B cell (primary cell): ENCODE data around the gene RNASE13. TPM values are rescaled to one million over a fixed set of nuclear protein-coding genes. Genes with fewer than 3 reads are reported as not detected.
"Not testable (repeated sequence)": the region's sequence is repeated elsewhere in the genome, so short reads cannot be mapped to it uniquely, and the experiment has no call there.

ENCODE experiments used
- ATAC-seq: fragments of 200-7000 bp; cut with Tn5 transposase; one replicate; pipeline ENCODE4 v1.10.0; 2021; ENCODE audit warnings: low read depth, mild to moderate bottlenecking, moderate number of reproducible peaks, moderate library complexity
- CTCF ChIA-PET: fragments of 350-600 bp; sonication (Branson Sonifier 250); formaldehyde crosslinking; loops from one replicate; lab custom pipeline; 2021; ENCODE audit warnings: antibody characterized with exemption, inconsistent platforms; lab: Charles Lee
- POLR2A ChIA-PET: fragments of 350-600 bp; sonication (Branson Sonifier 250); formaldehyde crosslinking; loops from one replicate; lab custom pipeline; 2021; ENCODE audit warnings: antibody characterized with exemption; lab: Charles Lee
- DNase-seq: peaks from one replicate; pipeline ENCODE4 v3.0.0; 2013
- H2AFZ ChIP-seq: 2 replicates; pipeline ENCODE4 v1.6.1; 2012; ENCODE audit warnings: mild to moderate bottlenecking, low read depth, low read length; ENCODE audit not compliant: insufficient read depth, poor library complexity, severe bottlenecking
- H3K27ac ChIP-seq, 2 donors: 1 replicate in 1 of 2; 2 replicates in 1 of 2; pipeline ENCODE4 v1.5.1; 2012 to 2013; ENCODE audit warnings: low read length in 2 of 2, mild to moderate bottlenecking in 2 of 2, moderate library complexity in 1 of 2
- H3K27me3 ChIP-seq, 4 experiments: fragments of 200-600 bp in 1 of 4; sonication (generic) in 1 of 4; replicated peaks in 1 of 4; 1 replicate in 2 of 4; 2 replicates in 2 of 4; pipeline versions ENCODE4 v1.6.1 to v1.7.0; 2013 to 2016; ENCODE audit warnings: low read length in 3 of 4, mild to moderate bottlenecking in 2 of 4, mixed read lengths in 1 of 4, moderate library complexity in 1 of 4; ENCODE audit not compliant: insufficient read depth in 4 of 4, control insufficient read depth in 3 of 4; ENCODE audit errors: control extremely low read depth in 1 of 4
- H3K36me3 ChIP-seq, 2 experiments: replicated peaks in 1 of 2; 1 replicate in 1 of 2; 2 replicates in 1 of 2; pipeline versions ENCODE4 v1.6.1 to v1.7.1; 2013; ENCODE audit warnings: low read length in 1 of 2; ENCODE audit not compliant: insufficient read depth in 2 of 2, control insufficient read depth in 1 of 2; ENCODE audit errors: control extremely low read depth in 1 of 2, extremely low read depth in 1 of 2
- H3K4me1 ChIP-seq, 2 donors: fragments of 200-600 bp in 1 of 2; sonication (generic) in 1 of 2; 1 replicate in 1 of 2; 2 replicates in 1 of 2; pipeline versions ENCODE4 v1.5.1 to v1.6.1; 2013 to 2017; ENCODE audit warnings: low read length in 2 of 2; ENCODE audit not compliant: control insufficient read depth in 2 of 2, insufficient read depth in 2 of 2
- H3K4me2 ChIP-seq: replicated peaks from 2 replicates; pipeline ENCODE3; 2012; ENCODE audit warnings: mild to moderate bottlenecking, low read depth, low read length; ENCODE audit not compliant: poor library complexity, severe bottlenecking
- H3K4me3 ChIP-seq, 5 experiments: fragments of 200-600 bp in 1 of 5; sonication (generic) in 1 of 5; 1 replicate in 3 of 5; 2 replicates in 2 of 5; pipeline versions ENCODE4 v1.5.1 to v1.7.0; 2011 to 2016; ENCODE audit warnings: low read length in 4 of 5, mild to moderate bottlenecking in 4 of 5, low read depth in 2 of 5, control low read depth in 1 of 5, moderate library complexity in 1 of 5; ENCODE audit not compliant: insufficient read depth in 1 of 5; ENCODE audit errors: control extremely low read depth in 1 of 5, extremely low read depth in 1 of 5
- H3K79me2 ChIP-seq: fragments of 200-600 bp; sonication (generic); one replicate; pipeline ENCODE4 v1.6.0; 2016; ENCODE audit warnings: low read length; ENCODE audit not compliant: control insufficient read depth, insufficient read depth
- H3K9ac ChIP-seq: fragments of 200-600 bp; sonication (generic); 2 replicates; pipeline ENCODE4 v1.6.1; 2017; ENCODE audit warnings: mild to moderate bottlenecking, low read length, moderate library complexity
- H3K9me3 ChIP-seq, 3 donors: one replicate each; pipeline versions ENCODE4 v1.6.1 to v1.7.1; 2013; ENCODE audit warnings: low read length in 2 of 3; ENCODE audit not compliant: control insufficient read depth in 2 of 3, insufficient read depth in 1 of 3; ENCODE audit errors: control extremely low read depth in 1 of 3
- H4K20me1 ChIP-seq: 2 replicates; pipeline ENCODE4 v1.6.0; 2012; ENCODE audit warnings: mild to moderate bottlenecking, low read length; ENCODE audit not compliant: insufficient read depth, control insufficient read depth, poor library complexity, severe bottlenecking
- H3K27ac Mint-ChIP-seq: one replicate; pipeline ENCODE4 v1.8.0; 2021; ENCODE audit warnings: mixed read lengths
- H3K27me3 Mint-ChIP-seq: one replicate; pipeline ENCODE4 v1.8.0; 2021; ENCODE audit warnings: mixed read lengths
- H3K4me1 Mint-ChIP-seq: one replicate; pipeline ENCODE4 v1.8.0; 2021; ENCODE audit warnings: mixed read lengths
- H3K4me3 Mint-ChIP-seq: one replicate; pipeline ENCODE4 v1.8.0; 2021; ENCODE audit warnings: mixed read lengths
- H3K9me3 Mint-ChIP-seq: one replicate; pipeline ENCODE4 v1.8.0; 2022; ENCODE audit warnings: mixed read lengths; ENCODE audit not compliant: insufficient read depth
- CTCF ChIP-seq: fragments of 200-600 bp; IDR thresholded peaks from one replicate; pipeline ENCODE4 v1.8.0; 2022; ENCODE audit warnings: antibody characterized with exemption, mild to moderate bottlenecking
- EZH2 ChIP-seq: IDR thresholded peaks from 2 replicates; pipeline ENCODE4 v1.6.1; 2012; ENCODE audit warnings: borderline replicate concordance, low read depth, mild to moderate bottlenecking, moderate library complexity, low read length; ENCODE audit not compliant: insufficient read depth, poor library complexity, severe bottlenecking
- WGBS: methylation state at CpG from one replicate; pipeline ENCODE4 v1.1.5; 2013; ENCODE audit warnings: missing lambda C conversion rate; ENCODE audit not compliant: insufficient coverage; 5-methylcytosine and 5-hydroxymethylcytosine counted together
- intact Hi-C: fragments of 100-400 bp; cut with micrococcal nuclease; formaldehyde crosslinking; loops from one replicate; pipeline ENCODE4 v1.10.0; 2022
- polyA plus RNA-seq: library from polyadenylated mRNA; depleted of rRNA; stranded (reverse); fragments of >200 nt; gene quantifications from 2 replicates; pipeline ENCODE4 v1.2.3, GENCODE V29; 2012
- total RNA-seq, 2 donors: library from RNA; stranded (reverse); fragments of 120-200 nt in 1 of 2; gene quantifications; 1 replicate in 1 of 2; 2 replicates in 1 of 2; pipeline versions ENCODE4 v1.2.3 to v1.2.4, GENCODE V29; 2013 to 2022

RNASE13 gene
- total and polyA plus RNA-seq, 2 donors (not counting 1 experiment from before 2014, with no cell fraction given): not detected

DNA sequence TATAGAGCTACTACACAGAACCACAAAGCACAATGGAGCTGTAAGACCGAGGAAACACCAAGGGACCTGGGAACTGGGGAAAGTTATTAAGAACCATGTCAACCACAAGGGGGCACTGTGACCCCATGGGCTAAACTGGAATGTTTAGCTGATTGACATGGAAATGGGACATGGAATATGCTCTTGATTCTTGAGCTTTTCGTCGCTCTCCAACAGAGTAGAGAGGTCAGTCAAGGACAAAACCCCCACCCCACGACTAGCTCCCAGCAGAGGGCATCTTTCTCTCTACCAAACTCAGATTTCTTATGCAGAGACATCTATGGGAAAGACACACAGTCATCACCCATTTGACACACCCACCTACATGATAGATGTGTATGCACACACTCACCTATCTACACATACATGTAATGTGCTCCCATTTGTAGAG, 19.8 kb downstream of the RNASE13 start:
- ChIA-PET POLR2A (interaction anchor here (0.6 to 1.9 kb wide), 3 partner anchors 25 to 90 kb away, joined by 3 to 10 read pairs (median 3); no protein-coding TSS in a partner anchor), CTCF (interaction anchor here (0.6 to 15.1 kb wide), 39 partner anchors 9 to 544 kb away, joined by 3 to 348 read pairs (median 6); partner anchors contain the start of genes ARHGEF40, NDRG2, RNASE13 and RNASE7)
- peaks cover 35% of the 10 kb centered on the region for H3K27me3 Mint-ChIP-seq
- no peak overlapping the region for H3K4me3 Mint-ChIP-seq
- H3K9me3 Mint-ChIP-seq: no peaks in the 10 kb centered on the region
- H3K9me3 ChIP-seq: no peaks in the 10 kb centered on the region
- H3K4me1 Mint-ChIP-seq: no peaks in the 10 kb centered on the region
- H3K79me2 ChIP-seq: no peaks in the 10 kb centered on the region
- H4K20me1 ChIP-seq: no peaks in the 10 kb centered on the region
- intact Hi-C loops: loop anchor here (1.0 to 5.0 kb wide), 5 partner anchors 26 to 543 kb away; no protein-coding TSS in a partner anchor
- no peaks in the 10 kb centered on the region for H3K36me3 ChIP-seq
- ATAC-seq: peak; percentile 83
- 0% methylated on average over 1 of the region's 4 CpGs for WGBS
- DNase-seq: peak; percentile 86
- H3K27ac Mint-ChIP-seq: no peak overlapping the region
- H3K27me3 ChIP-seq: peaks cover 0 to 11% (median 2%) of the 10 kb centered on the region in 4 experiments
- H3K4me2 ChIP-seq: no peak overlapping the region
- H3K27ac ChIP-seq: no peak overlapping the region
- no peaks in the 10 kb centered on the region for H3K4me1 ChIP-seq
- peak; percentile 92 for TF ChIP-seq CTCF
- TF ChIP-seq EZH2: no peak
- no peak overlapping the region for H2AFZ ChIP-seq
- H3K9ac ChIP-seq: no peak overlapping the region
- no peak overlapping the region for H3K4me3 ChIP-seq

- H3K4me3 ChIP-seq: no peak overlapping the region
- TF ChIP-seq EZH2 (no peak), CTCF (no peak)
- WGBS: no CpG with 5 or more reads among the region's 1 CpG
- H3K9ac ChIP-seq: no peak overlapping the region
- ChIA-PET POLR2A (no interaction called here), CTCF (interaction anchor here (1.3 to 15.1 kb wide), 6 partner anchors 10 to 94 kb away, joined by 4 to 348 read pairs (median 89); partner anchors contain the start of genes RNASE7, TMEM253 and ZNF219)
- no peak overlapping the region for H2AFZ ChIP-seq
- H3K4me3 Mint-ChIP-seq: no peak overlapping the region
- H3K79me2 ChIP-seq: no peaks in the 10 kb centered on the region
- intact Hi-C loops: loop anchor here (5.0 kb wide), 1 partner anchor 546 kb away; no protein-coding TSS in a partner anchor
- no peaks in the 10 kb centered on the region for H3K4me1 Mint-ChIP-seq
- H3K9me3 ChIP-seq: no peaks in the 10 kb centered on the region
- H3K27me3 Mint-ChIP-seq: peaks cover 28% of the 10 kb centered on the region
- H3K27ac Mint-ChIP-seq: no peak overlapping the region
- H3K4me2 ChIP-seq: no peak overlapping the region
- no peak for ATAC-seq
- no peak for DNase-seq
- H3K4me1 ChIP-seq: no peaks in the 10 kb centered on the region
- H3K27ac ChIP-seq: no peak overlapping the region
- H3K27me3 ChIP-seq: peaks cover 0 to 11% (median 2%) of the 10 kb centered on the region in 4 experiments
- H4K20me1 ChIP-seq: no peaks in the 10 kb centered on the region
- no peaks in the 10 kb centered on the region for H3K36me3 ChIP-seq
- H3K9me3 Mint-ChIP-seq: no peaks in the 10 kb centered on the region
Measured at GRCh38 chr14:21011136-21011535, 23.5 kb downstream of the RNASE13 start.

DNA sequence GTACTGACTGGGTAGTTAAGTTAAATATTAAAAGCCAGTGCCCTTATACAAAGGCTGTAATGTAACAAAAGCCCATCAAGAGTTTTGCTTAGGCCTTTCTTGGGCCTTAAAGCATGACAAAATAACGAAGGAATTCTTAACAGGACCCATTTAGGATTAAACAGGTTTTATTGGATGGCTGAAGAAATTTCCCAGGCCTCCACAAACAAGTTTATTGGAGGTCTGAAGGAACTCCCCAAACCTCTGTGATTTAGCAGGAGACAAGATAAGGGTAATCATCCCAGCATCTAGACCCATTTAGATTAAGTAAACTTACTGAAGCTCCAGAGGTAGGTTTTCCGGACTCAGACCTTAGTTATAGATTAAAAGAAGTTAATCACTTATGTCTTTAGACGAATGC, 24.9 kb downstream of the RNASE13 start:
- ATAC-seq, H3K27ac Mint-ChIP-seq, H3K4me3 Mint-ChIP-seq, DNase-seq, H3K9me3 Mint-ChIP-seq, H3K9me3 ChIP-seq, H4K20me1 ChIP-seq, H3K27ac ChIP-seq, H3K9ac ChIP-seq, H3K4me3 ChIP-seq, H3K4me2 ChIP-seq, H3K4me1 Mint-ChIP-seq, H2AFZ ChIP-seq, H3K36me3 ChIP-seq, POLR2A ChIA-PET, H3K4me1 ChIP-seq, H3K79me2 ChIP-seq: not testable (repeated sequence)
- H3K27me3 Mint-ChIP-seq: peaks cover 22% of the 10 kb centered on the region
- peaks cover 0 to 11% (median 2%) of the 10 kb centered on the region in 4 experiments for H3K27me3 ChIP-seq
- no CpG with 5 or more reads among the region's 3 CpGs for WGBS
- intact Hi-C loops: loop anchor here (5.0 kb wide), 1 partner anchor 548 kb away; no protein-coding TSS in a partner anchor
- CTCF ChIA-PET: interaction anchor here (10.8 to 15.1 kb wide), 2 partner anchors 32 to 96 kb away, joined by 305 to 348 read pairs; partner anchors contain the start of genes RNASE7 and TMEM253
